IPS-NIHi7 (cell line): ENCODE results near the gene CAMTA1.

ENCODE experiments used
- DNase-seq: peaks from one replicate; pipeline ENCODE4 v3.0.0; 2012; ENCODE audit warnings: mixed read lengths; ENCODE audit errors: extremely low spot score

The CAMTA1 gene

GRCh38 chr1:6924891-6925290 lies 139.6 kb downstream of the CAMTA1 start:
- DNase-seq: no peak

GRCh38 chr1:6927626-6928025 lies 142.4 kb downstream of the CAMTA1 start:
- DNase-seq: no peak

- DNase-seq: no peak
Measured at GRCh38 chr1:6928106-6928885, 143.0 kb downstream of the CAMTA1 start.

GRCh38 chr1:6930732-6931300 lies 145.6 kb downstream of the CAMTA1 start:
- DNase-seq: no peak

- DNase-seq: no peak
Measured at GRCh38 chr1:6935361-6935883, 150.2 kb downstream of the CAMTA1 start.

GRCh38 chr1:6935911-6936690 lies 150.8 kb downstream of the CAMTA1 start:
- no peak for DNase-seq

- no peak for DNase-seq
Measured at GRCh38 chr1:6937048-6937447, 151.8 kb downstream of the CAMTA1 start.

- DNase-seq: no peak
Measured at GRCh38 chr1:6939363-6939762, 154.1 kb downstream of the CAMTA1 start.

- no peak for DNase-seq
Measured at GRCh38 chr1:6941786-6942185, 156.5 kb downstream of the CAMTA1 start.

GRCh38 chr1:6942990-6943389 lies 157.7 kb downstream of the CAMTA1 start:
- no peak for DNase-seq

- no peak for DNase-seq
Measured at GRCh38 chr1:6944434-6944833, 159.2 kb downstream of the CAMTA1 start.

- DNase-seq: no peak
Measured at GRCh38 chr1:6947952-6948351, 162.7 kb downstream of the CAMTA1 start.

- DNase-seq: no peak
Measured at GRCh38 chr1:6948416-6948815, 163.2 kb downstream of the CAMTA1 start.

GRCh38 chr1:6948861-6949260 lies 163.6 kb downstream of the CAMTA1 start:
- no peak for DNase-seq

- no peak for DNase-seq
Measured at GRCh38 chr1:6950001-6950765, 164.9 kb downstream of the CAMTA1 start.

GRCh38 chr1:6951536-6951935 lies 166.3 kb downstream of the CAMTA1 start:
- DNase-seq: no peak

GRCh38 chr1:6953216-6953615 lies 168.0 kb downstream of the CAMTA1 start:
- no peak for DNase-seq

- DNase-seq: no peak
Measured at GRCh38 chr1:6953907-6954364, 168.7 kb downstream of the CAMTA1 start.

- DNase-seq: no peak
Measured at GRCh38 chr1:6954591-6954990, 169.3 kb downstream of the CAMTA1 start.

GRCh38 chr1:6955357-6956094 lies 170.3 kb downstream of the CAMTA1 start:
- no peak for DNase-seq
